PC-3 (cell line): ENCODE data around the gene NFYA. TPM values are rescaled to one million over a fixed set of nuclear protein-coding genes. Genes with fewer than 3 reads are reported as not detected.

Experiments used
- ATAC-seq: fragments of 200-7000 bp; cut with Tn5 transposase; 2 replicates; pipeline ENCODE4 v1.9.1; 2020; ENCODE audit warnings: mild to moderate bottlenecking, moderate library complexity
- BruUV-seq: library from RNA; stranded (reverse); fragments of 400-500 nt; replicated peaks from 2 replicates; lab custom pipeline; 2021; lab: Mats Ljungman, UMichigan
- CTCF ChIA-PET: fragments of 300-600 bp; sonication (Branson Sonifier 250); formaldehyde crosslinking; loops from one replicate; lab custom pipeline; 2022; ENCODE audit warnings: antibody characterized with exemption; lab: Charles Lee
- POLR2A ChIA-PET: fragments of 300-600 bp; sonication (Branson Sonifier 250); formaldehyde crosslinking; loops from one replicate; lab custom pipeline; 2022; ENCODE audit warnings: antibody characterized with exemption; ENCODE audit not compliant: unreplicated experiment; lab: Charles Lee
- DNase-seq: peaks from one replicate; pipeline ENCODE4 v3.0.0-alpha.2; 2015
- H2AFZ ChIP-seq: fragments of 300-600 bp; sonication (generic); 2 replicates; pipeline ENCODE4 v1.6.0; 2016; ENCODE audit warnings: antibody characterized with exemption, low read length
- H3F3A ChIP-seq: fragments of 300-600 bp; sonication (generic); one replicate; pipeline ENCODE4 v1.6.0; 2017; ENCODE audit warnings: antibody characterized with exemption, low read length, control low read depth, mild to moderate bottlenecking; ENCODE audit not compliant: unreplicated experiment
- H3K27ac ChIP-seq: fragments of 300-600 bp; sonication (generic); 2 replicates; pipeline ENCODE4 v1.5.1; 2016; ENCODE audit warnings: mild to moderate bottlenecking, low read length
- H3K27me3 ChIP-seq: fragments of 300-600 bp; sonication (generic); 2 replicates; pipeline ENCODE4 v1.6.1; 2016; ENCODE audit warnings: low read length, mixed read lengths
- H3K36me3 ChIP-seq: fragments of 300-600 bp; sonication (generic); 2 replicates; pipeline ENCODE4 v1.6.1; 2016; ENCODE audit warnings: low read depth, mixed run types, low read length, mixed read lengths
- H3K4me1 ChIP-seq: fragments of 300-600 bp; sonication (generic); 2 replicates; pipeline ENCODE4 v1.5.1; 2016; ENCODE audit warnings: low read length; ENCODE audit not compliant: insufficient read depth
- H3K4me2 ChIP-seq: fragments of 300-600 bp; sonication (generic); 2 replicates; pipeline ENCODE4 v1.6.0; 2016; ENCODE audit warnings: low read length
- H3K4me3 ChIP-seq: fragments of 300-600 bp; sonication (generic); 2 replicates; pipeline ENCODE4 v1.5.1; 2016; ENCODE audit warnings: mild to moderate bottlenecking, low read length, mixed read lengths
- H3K79me2 ChIP-seq: fragments of 300-600 bp; sonication (generic); 2 replicates; pipeline ENCODE4 v1.6.1; 2017; ENCODE audit warnings: low read length, mixed read lengths
- H3K9ac ChIP-seq: fragments of 300-600 bp; sonication (generic); 2 replicates; pipeline ENCODE4 v1.6.0; 2016; ENCODE audit warnings: mild to moderate bottlenecking, low read length
- H3K9me2 ChIP-seq: fragments of 300-600 bp; sonication (generic); replicated peaks from 2 replicates; pipeline ENCODE4 v1.6.1; 2016; ENCODE audit warnings: mixed run types, low read length, mixed read lengths
- H3K9me3 ChIP-seq: fragments of 300-600 bp; sonication (generic); 2 replicates; pipeline ENCODE4 v1.6.1; 2016; ENCODE audit warnings: low read length, mixed read lengths
- H4K20me1 ChIP-seq: fragments of 300-600 bp; sonication (generic); 2 replicates; pipeline ENCODE4 v1.6.1; 2016; ENCODE audit warnings: low read length, mixed read lengths
- EZH2 ChIP-seq: fragments of 300-600 bp; sonication (generic); IDR thresholded peaks from one replicate; pipeline ENCODE4 v1.6.1; 2017; ENCODE audit warnings: antibody characterized with exemption, mild to moderate bottlenecking, low read length; ENCODE audit not compliant: unreplicated experiment
- EZH2phosphoT487 ChIP-seq: fragments of 300-600 bp; sonication (generic); IDR thresholded peaks from 2 replicates; pipeline ENCODE4 v1.6.1; 2018; ENCODE audit warnings: mild to moderate bottlenecking, antibody characterized with exemption, low read length, borderline replicate concordance
- intact Hi-C: fragments of 100-400 bp; cut with micrococcal nuclease; formaldehyde crosslinking; loops from 2 replicates; pipeline ENCODE4 v1.9.0; 2023
- total RNA-seq: library from RNA; depleted of rRNA; stranded (reverse); fragments of >200 nt; gene quantifications from 2 replicates; pipeline ENCODE4 v1.2.3, GENCODE V29; 2014
- TF ChIP-seq, protein P1 (sequence below): fragments of 300-600 bp; sonication (generic); conservative IDR thresholded peaks from 2 replicates; pipeline ENCODE4 v1.5.1; 2017; ENCODE audit warnings: antibody characterized with exemption, low read depth, mild to moderate bottlenecking, low read length

The NFYA gene
- total RNA-seq, 1 experiment from 2014 or later: 31.7 TPM

- no peak overlapping the region for H3K4me3 ChIP-seq
- no peak overlapping the region for H3K9ac ChIP-seq
- no peaks in the 10 kb centered on the region for H3F3A ChIP-seq
- ATAC-seq: no peak
- no peaks in the 10 kb centered on the region for H3K9me3 ChIP-seq
- H3K79me2 ChIP-seq: no peaks in the 10 kb centered on the region
- no peak overlapping the region for H3K4me2 ChIP-seq
- ChIA-PET CTCF (no interaction called here), POLR2A (no interaction called here)
- no peaks in the 10 kb centered on the region for H4K20me1 ChIP-seq
- DNase-seq: no peak
- H3K4me1 ChIP-seq: peaks cover 22% of the 10 kb centered on the region
- H3K36me3 ChIP-seq: no peaks in the 10 kb centered on the region
- H3K9me2 ChIP-seq: no peaks in the 10 kb centered on the region
- no peak overlapping the region for H3K27ac ChIP-seq
- no TSS peak for BruUV-seq
- H3K27me3 ChIP-seq: no peaks in the 10 kb centered on the region
- intact Hi-C loops: no loop called here
- H2AFZ ChIP-seq: no peak overlapping the region
- TF ChIP-seq, protein P1, sequence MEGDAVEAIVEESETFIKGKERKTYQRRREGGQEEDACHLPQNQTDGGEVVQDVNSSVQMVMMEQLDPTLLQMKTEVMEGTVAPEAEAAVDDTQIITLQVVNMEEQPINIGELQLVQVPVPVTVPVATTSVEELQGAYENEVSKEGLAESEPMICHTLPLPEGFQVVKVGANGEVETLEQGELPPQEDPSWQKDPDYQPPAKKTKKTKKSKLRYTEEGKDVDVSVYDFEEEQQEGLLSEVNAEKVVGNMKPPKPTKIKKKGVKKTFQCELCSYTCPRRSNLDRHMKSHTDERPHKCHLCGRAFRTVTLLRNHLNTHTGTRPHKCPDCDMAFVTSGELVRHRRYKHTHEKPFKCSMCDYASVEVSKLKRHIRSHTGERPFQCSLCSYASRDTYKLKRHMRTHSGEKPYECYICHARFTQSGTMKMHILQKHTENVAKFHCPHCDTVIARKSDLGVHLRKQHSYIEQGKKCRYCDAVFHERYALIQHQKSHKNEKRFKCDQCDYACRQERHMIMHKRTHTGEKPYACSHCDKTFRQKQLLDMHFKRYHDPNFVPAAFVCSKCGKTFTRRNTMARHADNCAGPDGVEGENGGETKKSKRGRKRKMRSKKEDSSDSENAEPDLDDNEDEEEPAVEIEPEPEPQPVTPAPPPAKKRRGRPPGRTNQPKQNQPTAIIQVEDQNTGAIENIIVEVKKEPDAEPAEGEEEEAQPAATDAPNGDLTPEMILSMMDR: no peak
- no peak for TF ChIP-seq EZH2
Observed at GRCh38 chr6:41036601-41037000, 36.2 kb upstream of the NFYA start.

DNA sequence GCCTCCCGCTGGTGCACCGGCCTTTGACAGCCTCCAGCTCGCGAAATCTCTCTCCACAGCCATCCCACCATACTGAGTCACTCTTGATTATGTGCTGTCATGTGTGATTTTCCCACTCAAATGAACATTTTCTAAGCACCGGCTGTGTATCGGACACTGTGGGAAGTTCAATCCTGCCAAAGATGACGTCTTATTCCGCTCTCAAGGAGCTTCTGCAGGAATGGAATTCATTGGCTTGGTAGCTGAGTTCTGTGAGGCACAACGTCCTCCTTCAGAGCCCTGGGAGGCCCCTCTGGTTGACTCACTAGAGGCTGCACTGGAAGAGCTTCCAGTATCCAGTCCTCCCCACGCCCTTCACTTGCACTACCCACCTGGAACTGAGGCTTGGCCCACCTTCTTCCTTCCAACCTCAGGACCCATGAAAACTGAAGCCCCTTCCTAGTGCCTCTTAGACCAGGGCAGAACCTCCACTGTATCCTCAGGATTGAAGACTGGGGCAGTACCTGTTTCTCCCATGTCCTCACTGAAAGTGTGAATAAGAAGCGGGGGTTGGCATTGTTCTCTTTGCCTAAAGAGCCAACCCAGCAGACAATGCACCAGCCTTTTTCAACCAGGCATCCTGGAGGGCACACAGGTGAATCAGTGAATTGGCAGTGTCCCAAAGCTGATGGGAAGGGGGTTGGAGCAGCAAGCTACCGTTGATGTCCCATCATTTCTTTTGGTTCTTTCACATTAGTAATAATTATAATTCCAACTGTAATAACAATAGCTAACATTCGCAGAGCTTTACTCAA, 35.5 kb upstream of the NFYA start:
- POLR2A ChIA-PET: no interaction called here
- DNase-seq (no peak), ATAC-seq (no peak)
- Histone ChIP-seq H3K79me2 (no peaks in the 10 kb centered on the region), H4K20me1 (no peaks in the 10 kb centered on the region), H3K27ac (no peak overlapping the region), H3K4me2 (no peak overlapping the region), H3K4me3 (no peak overlapping the region), H2AFZ (no peak overlapping the region), H3K36me3 (no peaks in the 10 kb centered on the region), H3F3A (no peaks in the 10 kb centered on the region), H3K27me3 (no peaks in the 10 kb centered on the region), H3K4me1 (peaks cover 22% of the 10 kb centered on the region), H3K9ac (no peak overlapping the region), H3K9me3 (no peaks in the 10 kb centered on the region), H3K9me2 (no peaks in the 10 kb centered on the region)
- intact Hi-C loops: no loop called here
- BruUV-seq: no TSS peak
- TF ChIP-seq, protein P1: no peak
- TF ChIP-seq EZH2 (no peak), EZH2phosphoT487 (no peak)
- CTCF ChIA-PET: no interaction called here

GRCh38 chr6:41038205-41038604, 34.6 kb upstream of the NFYA start:
- DNase-seq (no peak), ATAC-seq (no peak)
- H3K79me2 ChIP-seq: no peaks in the 10 kb centered on the region
- no peaks in the 10 kb centered on the region for H3K9me3 ChIP-seq
- H3K4me1 ChIP-seq: peaks cover 22% of the 10 kb centered on the region
- no peaks in the 10 kb centered on the region for H3F3A ChIP-seq
- H3K27me3 ChIP-seq: no peaks in the 10 kb centered on the region
- no peak overlapping the region for H2AFZ ChIP-seq
- BruUV-seq: no TSS peak
- H3K9ac ChIP-seq: no peak overlapping the region
- CTCF ChIA-PET: no interaction called here
- H3K4me3 ChIP-seq: no peak overlapping the region
- intact Hi-C loops: no loop called here
- H3K27ac ChIP-seq: no peak overlapping the region
- TF ChIP-seq, protein P1: no peak
- no peak for TF ChIP-seq EZH2
- TF ChIP-seq EZH2phosphoT487: no peak
- H4K20me1 ChIP-seq: no peaks in the 10 kb centered on the region
- no peaks in the 10 kb centered on the region for H3K36me3 ChIP-seq
- no peak overlapping the region for H3K4me2 ChIP-seq
- POLR2A ChIA-PET: no interaction called here
- H3K9me2 ChIP-seq: no peaks in the 10 kb centered on the region
